Measurements from ENCODE around the gene LSS.

The LSS gene

DNA sequence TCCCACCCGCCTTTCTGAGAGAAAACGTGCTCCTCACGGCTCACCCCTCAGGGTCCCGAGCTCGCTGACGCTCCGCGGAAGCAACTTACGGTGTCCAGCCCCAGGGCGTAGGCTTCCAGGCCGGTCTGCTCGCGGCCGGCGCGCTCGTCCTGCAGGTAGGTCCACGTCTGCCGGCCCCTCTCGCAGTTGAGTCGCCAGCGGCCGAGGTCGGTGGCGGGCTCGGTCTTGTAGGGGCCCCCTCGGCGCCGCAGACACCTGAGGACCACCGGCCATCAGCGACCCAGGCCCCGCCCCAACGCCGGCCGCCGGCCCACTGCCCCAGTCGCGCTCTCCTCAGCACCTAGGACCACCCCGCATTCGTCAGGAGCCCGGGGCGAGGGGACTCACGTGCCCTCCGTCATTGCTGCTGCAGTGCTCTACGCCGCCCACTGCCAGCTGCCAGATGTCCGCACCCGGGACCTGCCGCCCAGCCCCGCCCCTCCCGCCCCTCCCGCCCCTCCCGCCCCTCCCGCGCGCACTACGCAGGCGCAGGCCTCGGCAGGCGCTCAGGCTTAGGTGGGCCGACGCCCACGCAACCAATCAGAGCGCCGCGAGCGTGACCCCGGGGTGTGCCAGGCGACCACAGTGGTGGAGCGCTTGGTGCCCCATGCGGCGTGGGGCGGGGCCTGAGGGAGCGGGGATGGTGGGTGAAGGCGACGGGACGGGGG is at the start of gene LSS:
Gene LSS, minus strand, starts transcription at position 430 of the 707 bp plus-strand sequence. Its CDS starts 29 bp downstream, at position 401.
- DNase-seq (ENCODE audit: low read depth in 1 of 2, low spot score in 1 of 2) = peak; percentile 83 to 92

DNA sequence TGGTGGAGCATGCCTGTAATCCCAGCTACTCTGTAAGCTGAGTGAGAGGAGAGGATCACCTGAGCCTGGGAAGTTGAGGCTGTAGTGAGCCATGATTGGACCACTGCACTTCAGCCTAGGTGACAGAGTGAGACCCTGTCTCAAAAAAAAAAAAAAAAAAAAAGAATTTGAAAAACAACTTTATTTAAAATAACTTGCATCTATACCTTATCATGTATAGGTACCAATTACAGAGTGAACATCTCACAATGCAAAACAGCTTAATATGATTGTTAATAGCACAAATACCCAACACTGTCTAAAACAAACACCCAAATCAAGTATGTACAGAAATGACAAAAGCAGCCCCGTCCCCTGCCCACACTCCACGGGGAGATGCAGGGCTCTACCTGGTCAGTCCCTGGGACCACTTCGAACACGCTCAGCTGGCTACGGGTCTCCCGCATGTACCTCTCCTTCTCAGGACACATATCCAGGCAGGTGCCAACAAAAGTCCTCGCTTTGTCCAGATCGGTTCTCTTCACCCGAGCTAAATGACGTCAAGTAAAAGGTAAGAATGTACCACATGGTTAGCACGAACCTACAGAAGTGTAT is 46.3 kb upstream of the LSS start:
- no peak for DNase-seq (ENCODE audit: low read depth in 1 of 2, low spot score in 1 of 2)

GRCh38 chr21:46273341-46273740 is 44.8 kb upstream of the LSS start:
- no peak for DNase-seq (ENCODE audit: low read depth in 1 of 2, low spot score in 1 of 2)

DNA sequence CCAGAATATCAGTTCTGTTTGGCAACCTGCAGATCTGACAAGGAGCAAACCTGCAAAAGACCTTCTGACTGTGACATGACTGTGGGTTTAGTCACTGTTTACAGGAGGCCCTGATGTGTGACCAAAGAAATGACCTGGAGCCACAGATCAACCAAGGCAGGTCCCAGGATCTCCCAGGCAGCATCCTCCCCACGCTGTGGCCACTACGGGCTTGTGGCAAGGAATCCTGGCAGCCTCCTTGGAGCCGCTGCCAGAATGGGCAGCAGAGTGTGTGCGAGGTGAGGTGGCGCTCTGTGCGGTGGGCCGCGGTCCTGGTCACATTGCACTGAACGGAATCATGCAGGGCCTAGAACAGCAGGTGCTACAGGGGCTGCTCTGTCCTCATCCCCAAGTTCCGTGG is 40.9 kb upstream of the LSS start:
- no peak for DNase-seq (ENCODE audit: low read depth in 1 of 2, low spot score in 1 of 2)

DNA sequence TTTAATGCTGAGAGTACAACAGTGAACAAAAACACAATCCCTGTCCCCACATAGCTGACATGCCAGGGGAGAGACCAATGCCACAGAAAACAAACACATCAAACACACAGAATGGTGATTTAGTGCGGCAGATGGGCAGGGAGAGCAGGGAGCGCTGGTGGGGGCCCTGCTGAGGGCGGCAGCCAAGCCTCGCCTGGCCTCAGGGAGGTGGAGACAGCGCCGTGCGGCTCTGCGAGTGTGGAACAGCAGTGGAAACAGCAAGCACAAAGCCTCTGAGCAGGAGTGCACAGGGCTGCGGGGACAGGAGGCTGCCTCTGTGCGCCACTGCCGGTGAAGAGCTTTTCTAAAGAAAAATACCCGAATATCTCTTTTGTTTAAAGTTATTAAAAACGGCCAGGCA is 39.8 kb upstream of the LSS start:
- DNase-seq (ENCODE audit: low read depth in 1 of 2, low spot score in 1 of 2) = no peak

GRCh38 chr21:46266946-46267345 is 38.4 kb upstream of the LSS start:
- no peak for DNase-seq (ENCODE audit: low read depth in 1 of 2, low spot score in 1 of 2)

GRCh38 chr21:46265736-46266525 is 37.4 kb upstream of the LSS start:
- no peak for DNase-seq (ENCODE audit: low read depth in 1 of 2, low spot score in 1 of 2)

DNA sequence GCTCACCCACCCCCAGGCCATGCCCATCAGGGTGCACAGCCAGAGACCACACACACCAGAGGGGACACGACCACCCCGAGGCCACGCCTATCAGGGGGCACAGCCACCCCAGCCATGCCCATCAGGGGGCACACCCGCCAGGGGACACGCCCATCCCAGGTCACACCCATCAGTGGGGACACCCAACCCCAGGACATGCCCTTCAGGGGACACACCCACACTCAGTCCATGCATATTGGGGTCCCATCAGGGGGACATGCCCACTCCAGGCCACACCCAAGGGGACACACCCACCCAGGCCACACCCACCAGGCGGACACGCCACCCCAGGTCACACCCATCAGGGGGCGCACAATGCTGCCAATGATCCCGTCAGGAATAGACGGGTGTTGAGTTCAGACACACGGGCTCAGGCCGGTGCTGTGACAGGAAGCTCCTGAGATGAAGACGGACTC is 36.1 kb upstream of the LSS start:
- DNase-seq (ENCODE audit: low read depth in 1 of 2, low spot score in 1 of 2) = no peak

DNA sequence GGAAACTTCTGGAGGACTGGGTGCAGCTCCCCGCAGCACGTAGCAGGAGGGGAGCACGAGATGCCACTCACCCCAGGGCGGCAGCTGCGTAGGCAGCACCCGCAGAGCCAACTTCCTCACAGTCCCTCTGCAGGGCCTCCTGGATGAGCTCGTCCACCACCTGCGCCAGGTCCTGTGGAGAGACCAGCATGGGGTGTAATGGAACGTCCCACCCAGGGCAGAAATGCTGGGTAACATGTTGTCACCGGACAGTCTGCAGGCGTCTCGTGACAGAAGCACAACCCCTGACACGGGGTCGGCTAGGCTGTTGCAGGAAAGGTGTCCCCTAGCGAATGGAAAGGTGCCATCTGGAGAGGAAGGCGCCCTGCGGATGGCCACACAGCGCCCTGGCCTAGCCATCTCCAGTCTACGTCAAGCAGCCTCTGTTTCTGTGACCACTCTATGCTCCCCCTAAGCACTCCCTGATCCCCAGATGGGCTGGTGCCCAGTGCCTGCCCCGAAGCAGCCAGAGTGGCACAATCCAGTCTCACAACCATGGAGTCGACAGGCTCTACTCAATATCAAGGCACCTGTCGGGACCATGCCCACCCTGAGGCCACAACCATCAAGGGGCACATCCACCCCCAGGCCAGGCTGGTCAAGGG is 35.6 kb upstream of the LSS start:
- no peak for DNase-seq (ENCODE audit: low read depth in 1 of 2, low spot score in 1 of 2)

DNA sequence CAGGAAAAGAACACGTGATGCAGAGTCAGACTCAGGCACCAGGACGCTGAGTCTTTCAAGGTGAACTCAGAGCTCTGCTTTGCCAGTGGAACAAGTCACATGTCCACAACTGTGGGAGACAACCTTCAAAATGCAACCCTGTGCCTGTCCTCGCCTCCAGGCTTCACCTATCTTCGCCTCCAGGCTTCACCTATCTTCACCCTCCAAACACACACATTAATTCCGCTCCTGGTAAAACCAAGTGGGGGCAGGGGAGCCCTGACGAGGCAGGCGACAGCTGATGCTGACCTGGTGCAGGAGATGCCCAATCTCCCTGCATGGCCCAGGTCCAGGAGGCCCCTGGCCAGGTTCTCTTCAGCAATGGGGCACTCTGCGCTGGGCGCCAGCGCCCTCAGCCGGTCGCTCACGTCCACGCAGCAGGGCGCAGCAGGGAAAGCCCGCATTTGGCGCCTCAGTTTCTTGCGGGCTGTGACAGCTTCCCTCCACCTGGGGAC is 28.0 kb upstream of the LSS start:
- DNase-seq (ENCODE audit: low read depth in 1 of 2, low spot score in 1 of 2) = no peak

- no peak for DNase-seq (ENCODE audit: low read depth in 1 of 2, low spot score in 1 of 2)
These were observed 27.3 kb upstream of the LSS start for GRCh38 chr21:46255758-46256337.

DNA sequence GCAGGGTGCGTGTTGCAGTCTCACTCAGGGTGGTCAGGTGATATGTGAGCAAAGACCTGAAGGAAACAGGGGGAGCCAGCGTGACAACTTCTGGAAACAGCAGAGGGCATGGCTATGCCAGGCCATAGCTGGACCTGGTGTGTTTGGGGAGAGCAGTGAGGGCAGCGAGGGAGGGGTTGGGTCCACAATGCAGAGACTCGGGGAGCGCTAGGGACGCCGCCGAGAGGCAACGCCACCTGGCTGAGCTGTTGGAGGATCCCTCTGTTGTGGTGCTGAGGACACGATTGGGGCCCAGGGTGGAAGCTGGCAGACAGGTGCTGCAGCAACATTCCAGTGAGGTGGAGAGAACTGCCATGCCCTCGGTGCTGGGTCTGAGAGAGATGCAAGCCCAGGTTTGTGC is 26.6 kb upstream of the LSS start:
- no peak for DNase-seq (ENCODE audit: low read depth in 1 of 2, low spot score in 1 of 2)

DNA sequence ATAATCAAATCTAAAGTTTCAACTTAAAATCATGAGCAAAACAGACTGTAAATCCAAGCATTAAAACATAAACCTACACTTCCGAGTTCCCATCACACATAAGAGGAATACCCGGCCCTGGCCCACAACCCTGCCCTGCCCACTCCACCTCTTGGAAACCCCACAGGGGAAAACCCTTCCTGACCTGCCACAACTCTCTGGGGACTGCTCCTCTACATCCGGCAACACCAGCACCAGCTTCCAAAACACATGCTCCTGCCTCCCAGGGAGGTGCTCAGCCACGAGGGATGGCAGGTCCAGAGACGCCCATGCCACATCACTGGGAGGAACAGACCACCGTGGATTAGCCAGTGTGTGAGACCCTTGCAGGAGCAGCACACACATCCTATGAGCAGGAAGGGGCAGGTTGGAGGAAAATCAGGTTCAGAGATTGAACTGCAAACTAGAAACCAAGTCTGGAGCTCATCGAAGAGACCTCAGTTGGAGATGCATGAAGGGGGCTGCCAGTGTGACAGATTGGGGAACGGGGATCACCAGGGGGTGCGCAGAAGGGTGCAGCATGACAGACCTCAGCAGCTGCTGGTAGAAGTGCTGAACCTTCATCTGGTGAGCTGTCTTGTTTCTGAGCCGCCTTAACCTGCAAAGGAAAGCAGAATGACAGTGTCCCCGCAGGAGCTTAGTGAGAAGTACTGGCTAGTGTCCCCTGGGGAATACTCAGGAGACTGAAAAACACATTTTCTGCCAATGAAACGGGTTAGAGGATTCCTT is 25.8 kb upstream of the LSS start:
- no peak for DNase-seq (ENCODE audit: low read depth in 1 of 2, low spot score in 1 of 2)

GRCh38 chr21:46253610-46254124 is 25.1 kb upstream of the LSS start:
- DNase-seq (ENCODE audit: low read depth in 1 of 2, low spot score in 1 of 2) = peak in 1 of 2 donors; percentile 41

DNA sequence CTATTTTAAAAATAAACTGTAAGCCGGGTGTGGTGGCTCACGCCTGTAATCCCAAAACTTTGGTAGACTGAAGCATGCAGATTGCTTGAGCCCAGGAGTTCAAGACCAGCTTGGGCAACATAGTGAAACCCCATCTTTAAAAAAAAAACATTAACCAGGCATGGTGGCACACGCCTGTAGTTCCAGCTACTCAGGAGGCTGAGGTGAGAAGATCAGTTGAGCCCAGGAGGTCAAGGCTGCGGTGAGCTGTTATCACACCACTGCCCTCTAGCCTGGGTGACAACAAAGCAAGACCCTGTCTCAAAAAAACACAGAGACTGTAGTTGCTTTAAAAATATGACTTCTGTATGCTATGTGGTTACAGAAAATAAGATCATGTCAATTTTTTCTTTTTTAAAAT is 24.3 kb upstream of the LSS start:
- DNase-seq (ENCODE audit: low read depth in 1 of 2, low spot score in 1 of 2) = no peak

GRCh38 chr21:46250146-46250725 is 21.7 kb upstream of the LSS start:
- DNase-seq (ENCODE audit: low read depth in 1 of 2, low spot score in 1 of 2) = no peak

DNA sequence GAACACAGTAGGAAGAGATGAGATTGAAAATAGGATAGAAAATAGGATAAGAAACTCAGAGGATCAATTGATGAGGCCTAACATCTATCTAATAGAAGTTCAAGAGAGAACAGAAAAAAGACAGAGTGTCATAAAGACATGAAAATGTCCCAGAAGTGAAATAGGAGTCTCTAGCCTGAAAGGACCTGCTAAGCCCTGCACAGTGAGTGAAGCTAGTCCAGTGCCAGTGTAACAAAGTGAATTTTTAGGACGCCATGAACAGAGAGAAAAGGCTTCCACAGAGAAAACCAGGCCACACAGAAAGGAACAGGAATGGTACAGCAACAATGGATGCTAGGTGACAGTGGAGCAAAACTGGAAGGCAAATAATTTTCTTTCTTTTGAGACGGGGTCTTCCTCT is 20.3 kb upstream of the LSS start:
- no peak for DNase-seq (ENCODE audit: low read depth in 1 of 2, low spot score in 1 of 2)

GRCh38 chr21:46248422-46248782 is 19.8 kb upstream of the LSS start:
- DNase-seq (ENCODE audit: low read depth in 1 of 2, low spot score in 1 of 2) = no peak

DNA sequence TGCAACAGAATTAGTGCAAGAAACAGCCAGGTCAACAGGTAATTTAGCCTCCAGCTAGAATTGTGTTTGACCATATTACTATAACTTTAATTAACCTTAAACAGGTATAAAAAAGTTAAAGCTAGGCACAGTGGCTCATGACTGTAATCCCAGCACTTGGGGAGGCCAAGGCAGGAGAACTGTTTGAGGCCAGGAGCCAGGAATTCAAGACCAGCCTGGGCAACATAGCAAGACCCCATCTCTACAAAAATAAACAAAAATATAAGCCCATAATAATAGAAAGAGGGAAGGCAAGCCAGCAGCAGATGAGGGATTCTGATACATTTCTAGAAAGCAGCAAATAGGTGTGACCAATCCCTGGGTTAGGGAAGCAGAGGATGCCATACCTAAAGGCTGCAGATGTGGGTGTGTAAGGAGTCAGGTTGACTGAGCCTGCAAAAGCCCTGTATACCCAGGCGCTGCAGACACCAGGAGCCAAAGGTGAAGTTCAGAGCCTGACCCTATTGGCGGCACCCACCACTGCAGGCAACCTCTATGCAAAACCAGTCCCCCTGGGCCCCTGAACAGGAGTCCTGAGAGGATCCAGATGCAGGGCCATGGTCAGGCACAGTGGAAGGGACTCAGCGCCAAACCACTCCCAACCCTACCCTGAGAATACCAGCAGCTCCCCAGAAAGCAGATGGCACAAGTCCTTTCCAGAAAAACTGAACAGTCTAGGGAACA is 19.3 kb upstream of the LSS start:
- DNase-seq (ENCODE audit: low read depth in 1 of 2, low spot score in 1 of 2) = no peak

Measured in activated CD4-positive, alpha-beta T cell treated with anti-CD3 and anti-CD28 coated beads, Interleukin-2, amount 50 U/mL, for 24 hours (primary cell).